HepG2 (cell line): ENCODE data around the gene PPP1R9A. TPM values are rescaled to one million over a fixed set of nuclear protein-coding genes. Genes with fewer than 3 reads are reported as not detected.

Experiments
- ATAC-seq: fragments of 200-7000 bp; cut with Tn5 transposase; 3 replicates; pipeline ENCODE4 v1.9.1; 2020; ENCODE audit warnings: mild to moderate bottlenecking, moderate library complexity
- BruUV-seq: library from RNA; stranded (reverse); fragments of 400-500 nt; replicated peaks from 2 replicates; lab custom pipeline; 2021; lab: Mats Ljungman, UMichigan
- CTCF ChIA-PET: fragments of 300-600 bp; formaldehyde crosslinking; extraction: SDS; loops from one replicate; lab custom pipeline; 2021; ENCODE audit warnings: low total read pairs, inconsistent platforms, low intra/inter-chr PET ratio; lab: Yijun Ruan, JAX
- POLR2A ChIA-PET: fragments of 350-600 bp; sonication (Branson Sonifier 250); formaldehyde crosslinking; loops from one replicate; lab custom pipeline; 2020; ENCODE audit warnings: antibody characterized with exemption, inconsistent platforms; lab: Yijun Ruan, JAX
- DNase-seq: peaks from one replicate; pipeline ENCODE4 v3.0.0-alpha.2; 2015; ENCODE audit warnings: low spot score
- FAIRE-seq: peaks from 3 replicates; lab custom pipeline; 2011; peaks lifted over from hg19 to GRCh38; lab: Jason Lieb, UNC
- H2AFZ ChIP-seq: one replicate; pipeline ENCODE4 v1.6.1; 2011; ENCODE audit warnings: low read length, inconsistent platforms
- H3K27ac ChIP-seq: fragments of 300-600 bp; 3 replicates; pipeline ENCODE4 v1.8.0; 2011; ENCODE audit warnings: mixed run types, mild to moderate bottlenecking, mixed read lengths, low read length, inconsistent platforms; ENCODE audit not compliant: insufficient read depth; ENCODE audit errors: extremely low read length
- H3K27me3 ChIP-seq, 2 experiments: fragments of 200-600 bp in 1 of 2; 2 replicates in 1 of 2; 3 replicates in 1 of 2; pipeline versions ENCODE4 v1.6.0 to v1.8.0; 2011; ENCODE audit warnings: low read length in 2 of 2, mild to moderate bottlenecking in 2 of 2, moderate library complexity in 2 of 2, inconsistent platforms in 1 of 2; ENCODE audit not compliant: insufficient read depth in 2 of 2, control insufficient read depth in 1 of 2
- H3K36me3 ChIP-seq, 2 experiments: fragments of 200-600 bp in 1 of 2; replicated peaks in 1 of 2; 2 replicates in 1 of 2; 3 replicates in 1 of 2; pipeline versions ENCODE4 v1.5.1 to v1.8.0; 2011; ENCODE audit warnings: low read length in 2 of 2, inconsistent platforms in 1 of 2; ENCODE audit not compliant: insufficient read depth in 2 of 2, control insufficient read depth in 1 of 2
- H3K4me1 ChIP-seq: 2 replicates; pipeline ENCODE4 v1.5.1; 2012; ENCODE audit warnings: low read length, inconsistent platforms; ENCODE audit not compliant: insufficient read depth
- H3K4me2 ChIP-seq: 2 replicates; pipeline ENCODE4 v1.6.0; 2011; ENCODE audit warnings: low read depth, low read length, inconsistent platforms
- H3K4me3 ChIP-seq, 3 experiments: fragments of 200-600 bp in 1 of 3; sonication (generic), shearing (Covaris generic) in 1 of 3; replicated peaks in 1 of 3; 2 replicates each; pipeline ENCODE4 v1.5.1; 2011 to 2016; ENCODE audit warnings: low read length in 3 of 3, inconsistent platforms in 2 of 3, low read depth in 2 of 3, mild to moderate bottlenecking in 2 of 3, control low read depth in 1 of 3, mixed read lengths in 1 of 3; ENCODE audit not compliant: insufficient read depth in 1 of 3
- H3K79me2 ChIP-seq: one replicate; pipeline ENCODE4 v1.6.1; 2011; ENCODE audit warnings: low read length, inconsistent platforms; ENCODE audit not compliant: insufficient read depth
- H3K9ac ChIP-seq: 2 replicates; pipeline ENCODE4 v1.6.0; 2011; ENCODE audit warnings: mild to moderate bottlenecking, low read depth, low read length, inconsistent platforms; ENCODE audit not compliant: insufficient read depth
- H3K9me3 ChIP-seq: 2 replicates; pipeline ENCODE4 v1.5.1; 2012; ENCODE audit warnings: mild to moderate bottlenecking, low read length
- H4K20me1 ChIP-seq: 2 replicates; pipeline ENCODE4 v1.6.0; 2011; ENCODE audit warnings: inconsistent platforms, mild to moderate bottlenecking, low read length, moderate library complexity; ENCODE audit not compliant: insufficient read depth
- DZIP1 ChIP-seq: sonication (generic); formaldehyde crosslinking; IDR thresholded peaks from 2 replicates; pipeline ENCODE4 v1.5.0; 2020; ENCODE audit warnings: mild to moderate bottlenecking, missing genetic modification reagents
- HNF4A ChIP-seq: sonication (generic); formaldehyde crosslinking; IDR thresholded peaks from 2 replicates; pipeline ENCODE4 v1.4.0; 2020; ENCODE audit warnings: missing genetic modification reagents
- MAFF ChIP-seq: IDR thresholded peaks from 2 replicates; pipeline ENCODE4 v1.6.1; 2011; ENCODE audit warnings: low read depth, low read length, improper control_type of control experiment
- MAFK ChIP-seq, 2 experiments: IDR thresholded peaks in 1 of 2; conservative IDR thresholded peaks in 1 of 2; 2 replicates each; pipeline ENCODE4 v1.6.1; 2011; ENCODE audit warnings: improper control_type of control experiment in 2 of 2, low read length in 2 of 2
- ZNF282 ChIP-seq: fragments of 450-650 bp; IDR thresholded peaks from 2 replicates; pipeline ENCODE4 v1.6.1; 2018; ENCODE audit not compliant: partially characterized antibody
- WGBS: methylation state at CpG from one replicate; pipeline ENCODE4 v1.1.6; 2017; ENCODE audit warnings: low lambda C conversion rate; 5-methylcytosine and 5-hydroxymethylcytosine counted together
- in situ Hi-C: cut with HindIII; loops from 2 replicates; pipeline ENCODE4 v1.10.0; 2017; ENCODE audit warnings: low pct_unique_long_range_greater_than_20kb; ENCODE audit not compliant: extremely low pct_ligation_motif_present
- intact Hi-C: fragments of 100-400 bp; cut with micrococcal nuclease; formaldehyde crosslinking; loops from one replicate; pipeline ENCODE4 v1.10.0; 2022; ENCODE audit not compliant: unreplicated experiment
- polyA plus RNA-seq, 8 experiments: library from polyadenylated mRNA; depleted of rRNA in 3 of 8; stranded (reverse) in 7 of 8; unstranded in 1 of 8; fragments of >200 nt; fragmentation: Illumina TruSeq in 4 of 8; extraction: Trizol in 4 of 8; gene quantifications; 2 replicates each; pipeline versions ENCODE4 v1.2.1 to v1.2.3, GENCODE V29; 2011 to 2016; ENCODE audit warnings: low read depth in 4 of 8, missing spikeins in 1 of 8, mixed read lengths in 1 of 8; ENCODE audit not compliant: insufficient read depth in 1 of 8
- total RNA-seq, 5 experiments: library from RNA; depleted of rRNA; stranded (reverse); fragments of >200 nt; fragmentation: Illumina TruSeq; extraction: Trizol; gene quantifications; 2 replicates each; pipeline ENCODE4 v1.2.3, GENCODE V29; 2016; ENCODE audit warnings: low read depth in 1 of 5

Gene PPP1R9A
- total and polyA plus RNA-seq, 2 of the 13 experiments (the other 11 are each of a cell fraction or from before 2014, with no cell fraction given): 11.4 to 31.9 TPM

- no peak for TF ChIP-seq DZIP1 (CRISPR knock-in tag)
- no peak for TF ChIP-seq HNF4A (CRISPR knock-in tag)
Observed at GRCh38 chr7:95265634-95266033, 358.2 kb downstream of the PPP1R9A start (continued).

DNA sequence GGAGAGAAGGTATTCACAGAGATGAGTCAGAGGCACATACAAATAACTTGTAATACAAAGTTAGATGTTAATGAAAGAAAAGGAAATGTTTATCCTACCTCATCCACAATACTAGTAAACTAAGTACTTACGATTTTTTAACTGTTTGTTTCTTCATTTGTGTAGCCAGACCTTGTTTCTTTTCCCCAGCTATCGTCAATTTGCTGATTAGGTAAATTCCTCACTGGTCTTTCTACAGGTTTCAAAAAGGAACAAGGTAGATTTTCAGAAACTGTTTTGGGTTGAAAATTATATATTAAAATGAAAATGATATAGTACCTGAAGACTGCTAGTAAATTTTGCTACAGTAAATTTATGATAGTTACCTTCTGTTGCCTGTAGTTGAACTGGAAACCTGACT lies 360.4 kb downstream of the PPP1R9A start:
- H3K79me2 ChIP-seq: no peaks in the 10 kb centered on the region
- H3K4me3 ChIP-seq: no peak overlapping the region
- DNase-seq (no peak), FAIRE-seq (no peak)
- H3K27me3 ChIP-seq: no peaks in the 10 kb centered on the region; a peak in 1 of 5 replicates
- peak; percentile 56 for TF ChIP-seq MAFF
- peak; percentile 69 to 72 for TF ChIP-seq MAFK (conservative IDR thresholded peaks at IDR 0.05 in 1 of 2, IDR thresholded peaks at IDR 0.05 in 1 of 2; ENCODE audit: low read length in 2 of 2)
- no peak for TF ChIP-seq ZNF282
- TF ChIP-seq, all 625 proteins: peak for 2
- Histone ChIP-seq H3K4me1 (no peaks in the 10 kb centered on the region), H3K36me3 (peaks cover 0 to 6% of the 10 kb centered on the region in 2 experiments; a peak in 2 of 5 replicates), H3K27ac (no peak overlapping the region), H2AFZ (no peak overlapping the region), H3K9me3 (no peaks in the 10 kb centered on the region), H3K9ac (no peak overlapping the region), H4K20me1 (no peaks in the 10 kb centered on the region), H3K4me2 (no peak overlapping the region)
- intact Hi-C loops (no loop called here), in situ Hi-C loops (loop anchor here (25.0 kb wide), 1 partner anchor 980 kb away; no protein-coding TSS in a partner anchor)
- no TSS peak for BruUV-seq
- WGBS: 91% methylated on average over 2 of the region's 2 CpGs
- POLR2A ChIA-PET: no interaction called here
- CTCF ChIA-PET: no interaction called here
- ATAC-seq: no peak
